Nucleus accumbens (tissue), 56 donors: ENCODE data around the gene CYP4F3.
"Not testable (repeated sequence)": the region's sequence is repeated elsewhere in the genome, so short reads cannot be mapped to it uniquely, and the experiment has no call there.

ENCODE experiments used
- DNase-seq, 56 donors: peaks; one replicate each; lab custom pipeline; 2025; lab: John Stamatoyannopoulos, UW

The CYP4F3 gene

DNA sequence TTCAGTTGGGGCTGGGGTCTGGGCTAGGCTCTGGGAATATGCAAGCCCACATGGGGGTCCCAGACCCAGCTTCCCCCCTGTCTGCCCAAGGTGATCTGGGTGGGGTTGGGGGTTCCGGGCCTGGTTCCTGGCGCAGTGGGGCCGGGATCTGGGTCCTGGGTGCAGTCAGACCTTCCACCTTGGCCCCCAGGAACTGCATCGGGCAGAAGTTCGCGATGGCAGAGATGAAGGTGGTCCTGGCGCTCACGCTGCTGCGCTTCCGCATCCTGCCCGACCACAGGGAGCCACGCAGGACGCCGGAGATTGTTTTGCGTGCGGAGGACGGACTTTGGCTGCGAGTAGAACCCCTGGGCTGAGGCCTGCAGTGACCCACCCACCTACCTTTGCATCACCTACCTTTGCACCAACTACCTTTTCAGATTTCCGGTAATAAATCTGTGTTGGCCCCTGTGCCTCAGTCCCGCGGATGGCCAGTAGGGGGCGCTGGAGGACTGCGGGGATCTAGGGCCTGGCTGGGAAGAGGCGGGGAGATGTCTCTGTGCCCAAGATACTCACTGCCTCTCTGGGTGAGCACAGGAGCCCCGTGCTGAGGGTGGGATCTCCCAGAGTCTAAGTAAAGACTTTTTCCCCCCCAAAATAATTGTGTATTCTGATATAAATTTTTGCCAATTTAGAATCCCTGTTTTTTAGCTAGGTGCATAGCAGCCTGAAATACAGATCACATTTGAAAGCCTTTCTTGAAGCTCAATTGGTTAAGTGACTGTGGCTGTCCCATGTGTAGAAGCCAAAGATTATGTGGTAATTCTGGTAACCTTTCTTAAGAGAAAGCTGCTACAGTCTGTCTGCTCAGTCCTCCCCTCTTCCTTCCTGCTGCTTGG, 11.5 kb upstream of the CYP4F3 start:
- peak in 46 of 56 donors; percentile 3 to 84 (median 43) for DNase-seq

DNA sequence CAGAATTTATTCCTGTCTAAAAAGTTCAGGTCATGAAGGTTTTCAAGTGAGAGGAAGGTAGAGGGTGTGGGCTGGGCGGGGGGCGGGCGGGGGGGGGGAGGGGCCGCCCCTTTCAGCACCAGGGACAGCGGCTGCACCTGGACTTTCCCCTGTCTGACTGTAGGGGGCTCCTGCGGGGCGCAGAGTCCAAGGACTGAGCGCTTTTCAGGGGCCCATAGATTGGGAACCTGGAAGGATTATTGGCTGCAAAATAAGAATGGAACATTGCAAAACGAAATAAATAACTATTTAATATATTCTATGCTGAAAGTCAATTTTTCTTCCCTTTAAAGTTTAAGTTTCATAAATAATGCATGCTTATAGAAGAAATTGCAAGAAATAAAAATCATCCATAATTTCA, 8.9 kb upstream of the CYP4F3 start:
- peak in 1 of 56 donors; percentile 4 for DNase-seq

DNA sequence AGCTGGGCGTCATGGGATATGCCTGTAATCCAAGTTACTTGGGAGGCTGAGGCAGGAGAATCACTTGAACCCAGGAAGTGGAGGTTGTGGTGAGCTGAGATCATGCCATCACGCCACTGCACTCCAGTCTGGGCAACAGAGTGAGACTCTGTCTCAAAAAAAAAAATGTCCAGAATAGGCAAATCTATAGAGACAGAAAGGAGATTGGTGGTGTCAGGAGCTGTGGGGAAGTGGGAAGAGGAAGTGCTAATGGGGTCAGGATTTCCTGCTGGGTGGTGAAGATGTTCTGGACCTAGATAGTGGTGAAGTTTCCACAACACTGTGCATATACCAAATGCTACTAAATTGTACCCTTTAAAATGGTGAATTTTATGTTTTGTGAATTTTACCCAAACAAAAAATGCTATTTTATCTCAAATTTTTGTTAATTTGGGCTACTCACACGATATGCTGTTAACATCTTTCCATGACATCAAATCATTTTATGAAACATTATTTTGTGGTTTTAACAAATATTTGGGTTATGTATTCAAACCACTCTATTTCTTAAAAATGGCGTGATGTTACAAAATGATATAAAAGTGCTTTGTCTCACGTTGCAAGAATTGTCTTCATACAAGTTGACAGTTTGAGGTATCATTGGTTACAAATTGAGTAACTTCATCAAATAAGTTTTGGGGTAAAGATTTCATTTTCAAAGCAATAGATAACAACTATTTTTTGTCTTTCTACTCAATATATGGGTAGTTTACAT, 7.4 kb upstream of the CYP4F3 start:
- no peak for DNase-seq

DNA sequence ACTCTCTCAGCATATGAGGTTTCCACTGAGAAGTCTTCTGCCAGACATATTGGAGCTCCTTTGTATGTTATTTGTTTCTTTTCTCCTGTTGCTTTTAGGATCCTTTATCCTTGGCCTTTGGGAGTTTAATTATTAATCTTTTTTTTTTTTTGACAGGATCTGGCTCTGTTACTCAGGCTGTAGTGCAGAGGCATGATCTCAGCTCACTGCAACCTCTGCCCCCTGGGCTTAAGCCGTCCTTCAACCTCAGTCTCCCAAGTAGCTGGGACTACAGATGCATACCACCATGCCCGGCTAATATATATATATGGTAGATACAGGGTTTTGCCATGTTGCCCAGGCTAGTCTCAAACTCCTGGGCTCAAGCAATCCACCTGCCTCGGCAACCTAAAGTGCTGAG, 6.6 kb upstream of the CYP4F3 start:
- no peak for DNase-seq

DNA sequence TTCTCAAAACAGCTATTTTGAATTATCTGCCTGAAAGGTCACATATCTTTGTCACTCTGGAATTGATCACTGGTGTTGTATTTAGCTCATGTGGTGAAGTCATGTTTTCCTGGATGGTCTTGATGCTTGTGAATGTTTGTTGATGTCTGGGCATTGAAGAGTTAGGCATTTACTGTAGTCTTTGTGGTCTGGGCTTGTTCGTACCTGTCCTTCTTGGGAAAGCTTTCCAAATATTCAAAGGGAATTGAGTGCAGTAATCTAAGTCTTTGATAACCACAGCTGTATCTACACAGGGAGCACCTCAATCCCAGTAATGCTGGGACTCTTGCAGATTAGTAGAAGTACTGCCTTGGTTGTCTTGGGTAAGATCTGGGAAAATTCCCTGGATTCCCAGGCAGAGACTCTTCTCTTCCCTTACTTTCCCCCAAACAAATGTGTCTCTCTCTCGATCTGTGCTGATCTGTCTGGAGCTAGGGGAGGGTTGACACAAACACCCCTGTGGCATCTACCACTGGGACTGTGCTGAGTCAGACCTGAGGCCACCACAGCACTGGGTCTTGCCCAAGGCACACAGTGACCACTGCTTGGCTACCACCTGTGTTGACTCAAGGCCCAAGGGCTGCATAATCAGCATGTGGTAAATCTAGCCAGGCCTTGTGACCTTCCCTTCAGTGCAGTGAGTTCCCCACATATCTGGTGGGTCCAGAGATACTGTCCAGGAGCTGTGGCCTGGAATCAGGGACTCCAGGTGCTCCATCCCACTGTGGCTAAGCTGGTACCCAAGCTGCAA, 5.5 kb upstream of the CYP4F3 start:
- DNase-seq: no peak

DNA sequence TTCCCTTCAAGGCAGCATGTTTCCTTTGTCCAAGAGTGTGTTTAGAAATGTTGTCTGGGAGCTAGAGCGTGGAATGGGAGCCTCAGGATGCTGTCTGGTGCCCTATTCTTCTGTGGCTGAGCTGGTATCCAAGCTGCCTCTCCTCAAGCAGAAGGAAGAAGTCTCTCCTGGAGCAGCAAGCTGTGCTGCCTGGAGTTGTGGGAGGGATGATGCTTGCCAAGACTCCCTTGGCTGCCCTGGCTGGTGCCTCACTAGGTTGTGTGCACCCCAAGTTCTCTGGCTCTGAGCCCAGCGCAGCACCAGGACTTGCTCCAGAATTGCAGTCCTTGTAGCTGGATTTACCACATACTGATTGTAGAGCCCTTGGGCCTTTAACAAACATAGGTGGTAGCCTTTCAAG, 4.7 kb upstream of the CYP4F3 start:
- DNase-seq: peak in 17 of 56 donors; percentile 2 to 52 (median 22)

DNA sequence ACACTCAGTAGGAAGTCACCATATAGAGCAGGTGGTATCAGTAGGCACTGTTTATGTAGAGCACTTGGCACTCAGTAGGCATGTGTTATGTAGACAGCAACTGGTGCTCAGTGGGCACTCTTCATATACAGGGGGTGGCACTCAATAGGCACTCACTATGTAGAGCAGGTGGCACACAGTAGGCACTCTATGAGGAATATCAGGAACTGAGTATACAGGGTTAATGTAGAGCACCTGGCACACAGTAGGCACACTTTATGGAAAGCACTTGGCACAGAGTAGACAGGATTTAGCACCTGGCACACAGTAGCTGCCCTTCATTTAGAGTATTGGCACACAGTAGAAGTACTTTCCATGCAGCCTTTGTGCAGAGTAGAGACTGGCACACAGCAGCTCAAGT, 1.1 kb upstream of the CYP4F3 start:
- DNase-seq: no peak

DNA sequence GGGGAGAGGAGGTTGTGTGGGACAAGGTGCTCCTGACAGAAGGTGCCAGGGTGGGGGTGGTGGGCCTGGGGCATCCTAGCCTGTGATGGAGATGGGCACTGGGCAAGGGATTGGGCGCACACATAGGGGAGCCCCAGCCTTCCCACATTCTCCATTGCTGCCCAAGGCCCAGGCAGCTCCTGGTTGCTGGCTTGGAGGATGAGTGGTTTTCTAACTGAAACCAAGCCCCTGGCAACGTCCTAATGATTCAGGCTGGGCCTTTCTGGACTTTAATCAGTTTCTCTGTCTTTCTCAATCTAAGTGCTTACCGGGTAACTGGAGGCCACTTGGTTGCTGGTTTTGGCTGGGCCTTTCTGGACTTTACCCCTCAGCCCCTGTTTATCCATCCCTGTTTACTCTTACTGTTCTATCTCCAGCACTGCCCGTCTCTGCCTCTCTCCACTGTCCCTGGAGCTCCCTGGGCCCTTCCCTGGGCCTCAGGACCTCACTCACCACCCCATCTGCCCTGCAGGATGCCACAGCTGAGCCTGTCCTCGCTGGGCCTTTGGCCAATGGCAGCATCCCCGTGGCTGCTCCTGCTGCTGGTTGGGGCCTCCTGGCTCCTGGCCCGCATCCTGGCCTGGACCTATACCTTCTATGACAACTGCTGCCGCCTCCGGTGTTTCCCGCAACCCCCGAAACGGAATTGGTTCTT, 354 bp downstream of the CYP4F3 start:
- peak in 1 of 56 donors; percentile 24 for DNase-seq

DNA sequence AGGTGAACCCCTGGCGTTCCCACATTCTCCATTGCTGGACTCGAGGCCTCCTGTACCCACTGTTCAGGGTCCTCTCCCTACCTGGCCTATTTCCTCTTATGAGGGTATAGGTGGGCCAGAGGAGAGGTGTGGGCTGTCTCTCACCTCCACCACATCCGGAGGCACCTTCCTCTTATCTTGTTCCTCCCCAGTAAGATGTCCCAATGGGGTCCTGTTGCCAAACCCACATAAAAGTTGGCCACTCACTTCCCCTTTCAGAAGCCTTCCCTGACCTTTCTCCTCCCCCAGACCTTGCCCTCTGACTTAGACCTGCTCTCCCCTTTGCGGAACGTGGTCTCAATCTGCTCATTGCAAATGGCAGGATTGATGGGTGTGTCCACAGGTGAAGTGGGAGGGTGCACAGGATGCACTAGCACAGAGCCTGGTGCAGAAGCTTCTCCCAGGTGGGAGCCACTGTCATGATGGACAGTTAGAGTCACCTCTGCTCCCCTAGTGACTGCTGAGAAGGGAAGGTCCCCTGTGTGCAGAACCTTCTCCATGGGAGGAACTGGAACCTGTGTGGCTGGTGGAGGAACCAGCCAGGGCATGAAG, 1.3 kb downstream of the CYP4F3 start:
- DNase-seq: no peak

DNA sequence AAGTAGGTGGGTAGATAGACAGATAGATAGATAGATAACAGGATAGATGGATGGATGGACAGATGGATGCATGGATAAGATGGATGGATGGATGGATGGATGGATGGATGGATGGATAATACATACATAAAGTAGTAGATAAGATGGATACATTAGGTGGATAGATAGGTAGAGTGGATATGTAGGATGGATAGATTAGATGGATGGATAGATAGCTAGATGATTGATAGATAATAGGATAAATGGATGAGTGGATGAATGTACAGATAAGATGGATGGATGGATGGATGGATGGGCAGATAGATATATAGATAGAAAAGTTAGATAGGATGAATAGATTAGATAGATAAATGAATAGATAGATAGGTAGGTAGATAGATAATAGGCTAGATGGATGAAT, 2.1 kb downstream of the CYP4F3 start:
- DNase-seq: no peak

DNA sequence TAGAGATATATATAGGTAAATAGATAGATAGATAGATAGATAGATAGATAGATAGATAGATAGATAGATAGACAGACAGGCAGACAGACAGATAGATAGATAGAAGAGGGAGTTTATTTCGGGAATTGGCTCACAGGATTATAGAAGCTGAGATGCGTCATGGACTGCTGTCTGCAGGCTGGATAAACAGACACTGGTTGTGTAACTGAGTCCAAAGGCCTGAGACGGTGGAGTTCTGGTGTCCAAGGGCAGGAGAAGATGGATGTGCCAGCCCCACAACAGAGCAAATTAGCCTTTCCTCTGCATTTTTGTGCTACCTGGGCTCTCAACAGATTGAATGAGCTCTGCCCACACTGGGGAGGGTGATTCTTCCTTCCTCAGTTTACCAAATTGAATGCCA, 2.7 kb downstream of the CYP4F3 start:
- no peak for DNase-seq

DNA sequence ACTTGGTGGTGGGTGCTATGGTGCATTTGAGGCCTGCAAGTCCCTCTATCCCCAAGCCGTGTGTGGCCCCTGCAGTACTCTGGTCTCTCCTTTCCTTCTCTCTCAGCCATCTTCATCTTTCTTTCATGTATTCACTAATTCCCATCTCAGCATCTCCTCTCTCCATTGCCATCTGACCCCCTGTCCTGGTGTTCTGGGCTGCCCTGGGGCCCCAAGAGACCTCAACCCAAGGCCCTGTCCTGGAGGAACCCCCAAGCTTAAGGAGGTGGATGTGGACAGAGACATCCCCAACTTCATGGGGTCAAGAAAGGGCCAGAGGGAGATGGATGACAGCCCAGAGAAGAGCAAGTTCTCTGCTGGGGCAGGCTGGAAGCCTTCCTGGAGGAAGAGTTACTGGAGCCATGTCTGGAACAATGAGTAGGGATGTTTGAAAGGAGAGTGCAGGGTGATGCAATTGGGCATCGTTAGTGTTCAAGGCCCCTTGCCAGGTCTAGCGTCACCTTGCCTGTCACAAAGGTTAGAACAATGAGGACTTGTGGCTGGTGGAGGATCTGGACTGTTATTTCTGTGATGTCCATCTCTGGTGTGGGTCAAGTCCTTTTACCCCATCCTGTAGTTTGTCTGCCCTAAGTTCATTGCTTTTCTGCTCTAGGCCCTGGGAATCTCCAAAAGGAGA, 3.5 kb downstream of the CYP4F3 start:
- no peak for DNase-seq

DNA sequence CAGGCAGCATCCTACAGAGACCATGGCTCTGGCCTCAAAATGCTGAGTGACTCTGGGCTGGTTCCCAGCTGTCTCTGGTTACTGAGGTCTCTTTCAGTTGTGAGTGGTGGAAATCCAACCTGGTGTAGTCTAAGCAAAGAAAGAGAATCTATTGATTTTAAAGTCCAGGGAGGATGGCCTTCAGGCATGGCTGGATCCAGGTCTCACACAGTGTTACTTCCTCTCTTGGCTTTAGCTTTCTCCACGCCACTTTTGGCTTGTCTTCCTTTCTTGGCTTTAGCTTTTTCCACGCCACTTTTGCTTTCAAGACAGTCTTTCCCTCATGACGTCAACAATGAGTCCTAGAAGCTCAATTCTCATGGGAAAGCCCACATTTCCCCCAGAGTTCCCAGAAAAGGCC, 4.1 kb downstream of the CYP4F3 start:
- no peak for DNase-seq

DNA sequence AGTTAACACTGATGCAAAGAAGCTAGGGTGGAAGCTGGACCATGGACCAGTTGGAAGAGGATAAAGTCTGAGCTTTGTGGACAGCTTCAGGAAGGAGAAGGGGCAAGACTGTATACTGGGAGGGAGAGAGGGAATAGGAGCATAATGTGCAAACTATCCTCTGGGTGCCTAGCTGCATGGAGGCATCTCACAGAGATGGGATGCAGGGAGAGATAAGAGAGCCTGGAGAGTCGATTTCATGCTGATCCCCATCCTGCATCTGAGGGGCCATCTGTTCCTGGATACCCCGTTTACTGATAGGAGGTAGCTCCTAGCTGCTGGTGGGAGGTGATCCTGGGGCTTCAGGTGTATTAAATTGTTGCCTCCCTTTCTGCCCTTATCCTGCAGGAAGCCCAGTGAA, 8.8 kb downstream of the CYP4F3 start:
- no peak for DNase-seq

DNA sequence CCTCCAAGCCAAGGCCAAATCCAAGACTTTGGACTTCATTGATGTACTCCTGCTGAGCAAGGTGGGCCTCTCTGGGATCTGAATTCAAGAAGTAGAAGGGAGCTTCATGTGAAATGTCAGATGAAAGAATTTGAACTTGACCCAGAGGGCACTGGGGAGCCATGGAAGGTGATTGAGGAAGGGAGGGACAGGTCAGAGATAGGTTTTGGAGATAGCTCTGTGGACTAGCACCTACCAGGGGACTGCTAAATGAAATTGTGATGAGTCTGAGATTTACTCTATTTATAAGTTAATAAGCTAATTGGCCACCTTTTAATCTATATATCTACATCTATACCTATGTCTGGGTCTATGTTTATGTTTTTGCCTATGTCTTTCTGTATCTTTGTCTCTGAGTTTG, 9.4 kb downstream of the CYP4F3 start:
- not testable (repeated sequence) for DNase-seq

DNA sequence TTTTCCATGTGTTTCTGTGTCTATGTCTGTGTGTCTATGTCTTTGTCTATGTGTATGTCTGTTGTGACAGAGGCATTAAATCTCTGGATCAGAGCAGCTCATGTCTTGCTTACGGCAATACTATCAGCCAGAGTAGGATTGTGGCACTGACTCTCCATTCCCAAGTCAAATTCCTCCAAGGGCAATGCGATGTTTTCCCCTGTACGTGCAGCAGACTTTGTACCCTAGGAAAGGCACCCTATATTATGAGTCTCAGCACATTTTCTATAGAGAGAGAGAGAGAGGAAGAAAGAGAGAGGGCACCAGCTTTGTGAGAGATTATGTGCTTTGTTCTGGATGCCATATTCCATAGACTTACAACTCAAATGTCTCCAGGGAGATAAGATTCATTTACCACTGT, 11.1 kb downstream of the CYP4F3 start:
- DNase-seq: no peak

DNA sequence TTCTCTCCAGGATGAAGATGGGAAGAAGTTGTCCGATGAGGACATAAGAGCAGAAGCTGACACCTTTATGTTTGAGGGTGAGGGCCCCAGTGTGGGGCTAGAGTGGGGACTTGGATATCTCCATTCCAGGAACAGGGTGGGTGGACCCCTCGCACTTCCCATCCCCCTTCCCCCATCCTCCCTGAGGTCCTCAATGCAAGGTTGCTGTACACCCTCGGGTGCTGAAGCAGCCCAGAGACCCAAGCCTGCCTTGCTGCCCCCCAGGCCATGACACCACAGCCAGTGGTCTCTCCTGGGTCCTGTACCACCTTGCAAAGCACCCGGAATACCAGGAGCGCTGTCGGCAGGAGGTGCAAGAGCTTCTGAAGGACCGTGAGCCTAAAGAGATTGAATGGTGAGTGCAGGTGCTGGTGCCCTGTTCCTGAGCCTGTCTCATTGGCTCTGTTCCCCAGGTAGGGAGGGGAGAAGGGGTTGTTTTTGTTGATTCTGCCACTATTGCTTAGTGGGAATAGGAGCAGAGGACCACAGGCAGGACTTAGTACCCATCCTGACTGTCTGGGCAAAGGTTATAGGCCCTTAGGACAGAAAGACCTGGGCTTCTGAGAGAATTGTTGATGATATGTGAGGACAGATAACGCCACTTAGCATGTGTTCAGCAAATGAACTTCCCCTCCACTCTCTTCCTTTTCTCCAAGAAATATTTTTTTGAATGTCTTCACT, 12.0 kb downstream of the CYP4F3 start:
- DNase-seq: no peak

DNA sequence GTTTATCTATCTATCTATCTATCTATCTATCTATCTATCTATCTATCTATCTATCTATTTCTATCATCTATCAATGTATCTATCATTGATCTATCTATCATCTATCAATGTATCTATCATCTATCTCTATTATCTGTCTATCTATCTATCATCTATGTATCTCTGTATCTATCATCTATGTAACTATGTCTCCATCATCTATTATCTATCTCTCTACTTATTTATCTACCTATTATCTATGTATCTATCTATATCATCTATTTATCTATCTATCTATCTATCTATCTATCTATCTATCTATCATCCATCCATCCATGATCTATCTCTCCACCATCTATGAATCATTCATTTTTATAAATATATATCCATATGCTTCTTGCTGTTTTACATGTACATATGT, 15.8 kb downstream of the CYP4F3 start:
- no peak for DNase-seq

DNA sequence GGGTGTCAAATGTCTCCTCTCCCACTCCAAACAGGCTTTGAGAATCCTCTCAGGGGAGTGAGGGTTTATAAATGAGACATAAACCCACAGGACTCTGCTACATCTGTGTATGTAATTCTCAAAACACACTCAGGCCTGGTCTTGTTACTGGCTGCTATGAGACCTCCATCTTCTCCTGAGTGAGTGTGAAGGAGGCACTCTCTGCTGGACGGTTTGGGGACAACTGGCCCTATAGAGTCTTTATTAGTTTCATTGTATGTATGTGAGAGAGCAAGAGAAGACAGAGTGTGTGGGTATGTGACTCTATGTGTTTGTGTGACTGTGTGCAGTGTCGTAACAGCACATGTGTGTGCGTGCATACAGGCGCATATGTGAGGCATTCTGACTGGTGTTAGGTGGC, 22.6 kb downstream of the CYP4F3 start:
- DNase-seq: no peak
